ENCODE results near the gene PSMD11.

Gene PSMD11

GRCh38 chr17:32479074-32479617 lies 34.8 kb downstream of the PSMD11 start:
- H3K4me3 ChIP-seq (replicated peaks; ENCODE audit: low read depth, low read length) = no peak overlapping the region
- no peak for DNase-seq (ENCODE audit: extremely low read depth, low read depth)
- TF ChIP-seq CTCF (IDR thresholded peaks at IDR 0.05; ENCODE audit: low read depth, low read length, missing control alignments) = no peak

- DNase-seq (ENCODE audit: extremely low read depth, low read depth) = no peak
- no peak overlapping the region for H3K4me3 ChIP-seq (replicated peaks; ENCODE audit: low read depth, low read length)
- no peak for TF ChIP-seq CTCF (IDR thresholded peaks at IDR 0.05; ENCODE audit: low read depth, low read length, missing control alignments)
Observed at GRCh38 chr17:32481193-32481592, 36.9 kb downstream of the PSMD11 start.

- DNase-seq (ENCODE audit: extremely low read depth, low read depth) = no peak
- H3K4me3 ChIP-seq (replicated peaks; ENCODE audit: low read depth, low read length) = no peak overlapping the region
- TF ChIP-seq CTCF (IDR thresholded peaks at IDR 0.05; ENCODE audit: low read depth, low read length, missing control alignments) = no peak
Observed at GRCh38 chr17:32482568-32483320, 38.4 kb downstream of the PSMD11 start.

- DNase-seq (ENCODE audit: extremely low read depth, low read depth) = no peak
- no peak overlapping the region for H3K4me3 ChIP-seq (replicated peaks; ENCODE audit: low read depth, low read length)
Observed at GRCh38 chr17:32483451-32484019, 39.2 kb downstream of the PSMD11 start.

GRCh38 chr17:32484041-32484461 lies 39.7 kb downstream of the PSMD11 start:
- no peak for TF ChIP-seq CTCF (IDR thresholded peaks at IDR 0.05; ENCODE audit: low read depth, low read length, missing control alignments)
- no peak for DNase-seq (ENCODE audit: extremely low read depth, low read depth)
- H3K4me3 ChIP-seq (replicated peaks; ENCODE audit: low read depth, low read length) = no peak overlapping the region

More at GRCh38 chr17:32483451-32484019, 39.2 kb downstream of the PSMD11 start:
- peak; percentile 71 for TF ChIP-seq CTCF (IDR thresholded peaks at IDR 0.05; ENCODE audit: low read depth, low read length, missing control alignments)

GRCh38 chr17:32484628-32485027 lies 40.3 kb downstream of the PSMD11 start:
- DNase-seq (ENCODE audit: extremely low read depth, low read depth) = no peak
- no peak overlapping the region for H3K4me3 ChIP-seq (replicated peaks; ENCODE audit: low read depth, low read length)
- no peak for TF ChIP-seq CTCF (IDR thresholded peaks at IDR 0.05; ENCODE audit: low read depth, low read length, missing control alignments)
